H1 (cell line): Measurements from ENCODE around the gene CD34. TPM values are rescaled to one million over a fixed set of nuclear protein-coding genes. Genes with fewer than 3 reads are reported as not detected.

Experiments
- CTCF ChIA-PET: fragments of 300-600 bp; sonication (Branson Sonifier 250); formaldehyde crosslinking; loops from one replicate; lab custom pipeline; 2021; ENCODE audit not compliant: partially characterized antibody; lab: Charles Lee
- POLR2A ChIA-PET: fragments of 300-600 bp; sonication (Branson Sonifier 250); formaldehyde crosslinking; loops from one replicate; lab custom pipeline; 2021; ENCODE audit warnings: inconsistent platforms; ENCODE audit not compliant: partially characterized antibody; lab: Charles Lee
- DNase-seq, 2 experiments: peaks; one replicate each; pipeline versions ENCODE4 v3.0.0 to v3.0.0-alpha.2; 2010 to 2022; ENCODE audit warnings: low spot score in 2 of 2, low read depth in 1 of 2, mixed read lengths in 1 of 2
- FAIRE-seq: peaks from 2 replicates; lab custom pipeline; 2011; peaks lifted over from hg19 to GRCh38; lab: Jason Lieb, UNC
- H2AFZ ChIP-seq: 2 replicates; pipeline ENCODE4 v1.8.1; 2012; ENCODE audit warnings: low read length, inconsistent platforms
- H2AK5ac ChIP-seq: 2 replicates; pipeline ENCODE4 v1.6.1; 2013; ENCODE audit warnings: low read depth, low read length
- H2BK120ac ChIP-seq: replicated peaks from 2 replicates; pipeline ENCODE3; 2013; ENCODE audit warnings: low read depth, low read length, inconsistent platforms
- H2BK12ac ChIP-seq: 2 replicates; pipeline ENCODE4 v1.6.1; 2013; ENCODE audit warnings: low read depth, low read length
- H2BK15ac ChIP-seq: 2 replicates; pipeline ENCODE4 v1.6.1; 2013; ENCODE audit warnings: low read length
- H2BK20ac ChIP-seq: 2 replicates; pipeline ENCODE4 v1.6.1; 2013; ENCODE audit warnings: low read length
- H2BK5ac ChIP-seq: 2 replicates; pipeline ENCODE4 v1.6.1; 2013; ENCODE audit warnings: low read depth, low read length
- H3K14ac ChIP-seq: 2 replicates; pipeline ENCODE4 v1.6.1; 2013; ENCODE audit warnings: inconsistent platforms; ENCODE audit not compliant: insufficient read length
- H3K18ac ChIP-seq: 2 replicates; pipeline ENCODE4 v1.6.1; 2013; ENCODE audit warnings: low read length; ENCODE audit errors: extremely low read depth
- H3K23ac ChIP-seq: 2 replicates; pipeline ENCODE4 v1.6.1; 2013; ENCODE audit warnings: inconsistent platforms; ENCODE audit not compliant: insufficient read length
- H3K23me2 ChIP-seq: 2 replicates; pipeline ENCODE4 v1.6.1; 2013; ENCODE audit warnings: low read depth, low read length
- H3K27ac ChIP-seq: 2 replicates; pipeline ENCODE4 v1.6.1; 2011; ENCODE audit warnings: low read depth, low read length, inconsistent platforms
- H3K27me3 ChIP-seq, 4 experiments: replicated peaks in 1 of 4; 1 replicate in 1 of 4; 2 replicates in 3 of 4; pipeline versions ENCODE4 v1.6.1 to v1.8.1; 2011 to 2013; ENCODE audit warnings: low read length in 3 of 4, mild to moderate bottlenecking in 3 of 4, inconsistent platforms in 2 of 4, mixed read lengths in 2 of 4, moderate library complexity in 1 of 4; ENCODE audit not compliant: control insufficient read depth in 3 of 4, insufficient read depth in 3 of 4; ENCODE audit errors: extremely low read depth in 1 of 4
- H3K36me3 ChIP-seq, 4 experiments: 2 replicates each; pipeline versions ENCODE4 v1.6.1 to v1.8.1; 2011 to 2013; ENCODE audit warnings: mild to moderate bottlenecking in 4 of 4, low read length in 3 of 4, moderate library complexity in 2 of 4, control low read depth in 1 of 4, inconsistent platforms in 1 of 4; ENCODE audit not compliant: insufficient read depth in 4 of 4, control insufficient read depth in 2 of 4
- H3K4ac ChIP-seq: replicated peaks from 2 replicates; pipeline ENCODE3; 2013; ENCODE audit warnings: low read length, low read depth, mixed read lengths, inconsistent platforms; ENCODE audit not compliant: insufficient read length
- H3K4me1 ChIP-seq, 4 experiments: replicated peaks in 1 of 4; 1 replicate in 1 of 4; 2 replicates in 3 of 4; pipeline versions ENCODE4 v1.6.1 to v1.8.1; 2011 to 2013; ENCODE audit warnings: low read length in 3 of 4, inconsistent platforms in 2 of 4, mixed read lengths in 1 of 4; ENCODE audit not compliant: insufficient read depth in 4 of 4, control insufficient read depth in 3 of 4
- H3K4me2 ChIP-seq, 2 experiments: 2 replicates each; pipeline versions ENCODE4 v1.6.1 to v1.8.1; 2011 to 2013; ENCODE audit warnings: low read depth in 2 of 2, low read length in 2 of 2, control low read depth in 1 of 2, inconsistent platforms in 1 of 2, mild to moderate bottlenecking in 1 of 2; ENCODE audit not compliant: insufficient read depth in 1 of 2
- H3K4me3 ChIP-seq, 4 experiments: fragments of 200-600, 300-600 bp in 1 of 4; sonication (generic), shearing (Covaris generic), sonication (Bioruptor Twin) in 1 of 4; 2 replicates each; pipeline versions ENCODE4 v1.5.1 to v1.8.1; 2011 to 2016; ENCODE audit warnings: low read length in 4 of 4, low read depth in 3 of 4, control low read depth in 2 of 4, inconsistent platforms in 2 of 4, mild to moderate bottlenecking in 2 of 4, mixed read lengths in 1 of 4, moderate library complexity in 1 of 4; ENCODE audit not compliant: insufficient read depth in 2 of 4; ENCODE audit errors: extremely low read depth in 1 of 4
- H3K56ac ChIP-seq: replicated peaks from 2 replicates; pipeline ENCODE3; 2013; ENCODE audit warnings: low read depth, mild to moderate bottlenecking, mixed read lengths, low read length, inconsistent platforms; ENCODE audit not compliant: insufficient read length
- H3K79me1 ChIP-seq: 2 replicates; pipeline ENCODE4 v1.6.1; 2013; ENCODE audit warnings: low read depth, low read length, control low read depth
- H3K79me2 ChIP-seq, 2 experiments: 2 replicates each; pipeline versions ENCODE4 v1.6.1 to v1.8.1; 2012 to 2013; ENCODE audit warnings: low read length in 2 of 2, mild to moderate bottlenecking in 2 of 2, inconsistent platforms in 1 of 2; ENCODE audit not compliant: insufficient read depth in 2 of 2, control insufficient read depth in 1 of 2
- H3K9ac ChIP-seq, 4 experiments: replicated peaks in 1 of 4; 1 replicate in 1 of 4; 2 replicates in 3 of 4; pipeline versions ENCODE4 v1.6.1 to v1.8.1; 2011 to 2013; ENCODE audit warnings: low read depth in 3 of 4, low read length in 3 of 4, control low read depth in 2 of 4, mild to moderate bottlenecking in 2 of 4, moderate library complexity in 2 of 4, inconsistent platforms in 1 of 4; ENCODE audit errors: extremely low read depth in 1 of 4
- H3K9me3 ChIP-seq, 2 experiments: 2 replicates each; pipeline versions ENCODE4 v1.6.1 to v1.8.1; 2012 to 2013; ENCODE audit warnings: mild to moderate bottlenecking in 2 of 2, moderate library complexity in 2 of 2, control low read depth in 1 of 2, inconsistent platforms in 1 of 2, low read depth in 1 of 2, low read length in 1 of 2, mixed read lengths in 1 of 2; ENCODE audit not compliant: insufficient read depth in 2 of 2
- H4K20me1 ChIP-seq, 2 experiments: replicated peaks in 1 of 2; 2 replicates each; pipeline versions ENCODE3 to v1.8.1; 2011 to 2013; ENCODE audit warnings: inconsistent platforms in 2 of 2, low read length in 2 of 2, mild to moderate bottlenecking in 1 of 2; ENCODE audit not compliant: insufficient read depth in 2 of 2, control insufficient read depth in 1 of 2
- H4K5ac ChIP-seq: 2 replicates; pipeline ENCODE4 v1.6.1; 2013; ENCODE audit warnings: low read length, low read depth, mixed read lengths, inconsistent platforms; ENCODE audit not compliant: insufficient read length
- H4K8ac ChIP-seq: 2 replicates; pipeline ENCODE4 v1.8.0; 2013; ENCODE audit warnings: mild to moderate bottlenecking, moderate library complexity, low read length, inconsistent platforms; ENCODE audit not compliant: insufficient read depth; ENCODE audit errors: extremely low read depth
- H4K91ac ChIP-seq: replicated peaks from 2 replicates; pipeline ENCODE3; 2013; ENCODE audit warnings: low read length, mixed read lengths, inconsistent platforms; ENCODE audit not compliant: insufficient read length
- CEBPB ChIP-seq: IDR thresholded peaks from 2 replicates; pipeline ENCODE4 v1.6.1; 2012; ENCODE audit warnings: low read depth, low read length
- CTBP2 ChIP-seq: IDR thresholded peaks from 2 replicates; pipeline ENCODE4 v1.7.0; 2011; ENCODE audit warnings: borderline replicate concordance, mild to moderate bottlenecking, moderate library complexity, mixed read lengths, low read length; ENCODE audit not compliant: insufficient read depth, insufficient read length
- KDM1A ChIP-seq: fragments of 200-600, 300-600 bp; sonication (generic); IDR thresholded peaks from 2 replicates; pipeline ENCODE4 v1.7.1; 2016; ENCODE audit warnings: mild to moderate bottlenecking, low read length, borderline replicate concordance
- POU5F1 ChIP-seq: IDR thresholded peaks from 2 replicates; pipeline ENCODE4 v1.6.1; 2011; ENCODE audit warnings: low read depth, mild to moderate bottlenecking, low read length, moderate library complexity
- SIN3A ChIP-seq, 2 experiments: IDR thresholded peaks in 1 of 2; conservative IDR thresholded peaks in 1 of 2; 2 replicates each; pipeline ENCODE4 v1.6.1; 2011 to 2012; ENCODE audit warnings: low read length in 2 of 2, improper control_type of control experiment in 1 of 2, low read depth in 1 of 2, mild to moderate bottlenecking in 1 of 2
- SIX5 ChIP-seq: IDR thresholded peaks from 2 replicates; pipeline ENCODE4 v1.6.1; 2011; ENCODE audit warnings: mild to moderate bottlenecking, low read depth, low read length
- TBP ChIP-seq: IDR thresholded peaks from 2 replicates; pipeline ENCODE4 v1.6.1; 2011; ENCODE audit warnings: low read depth, low read length, improper control_type of control experiment
- YY1 ChIP-seq: IDR thresholded peaks from 2 replicates; pipeline ENCODE4 v1.6.1; 2011; ENCODE audit warnings: low read depth, mild to moderate bottlenecking, low read length
- polyA plus RNA-seq, 7 experiments: library from polyadenylated mRNA; depleted of rRNA in 3 of 7; stranded (reverse) in 5 of 7; unstranded in 2 of 7; fragments of >200 nt in 5 of 7; fragments of 200-250 nt in 2 of 7; gene quantifications; 1 replicate in 5 of 7; 2 replicates in 1 of 7; 4 replicates in 1 of 7; pipeline versions ENCODE4 v1.2.1 to v1.2.3, GENCODE V29; 2011 to 2013; ENCODE audit warnings: missing spikeins in 2 of 7, mixed read lengths in 2 of 7
- total RNA-seq: library from RNA; stranded (reverse); fragmentation: NEBNext Ultra II Directional; extraction: Animal tissue kit (Norgen Biotek cat#: 25700); gene quantifications from 2 replicates; pipeline ENCODE4 v1.2.1, GENCODE V29; 2021

The CD34 gene
- total and polyA plus RNA-seq, 2 of the 8 experiments (the other 6 are each of a cell fraction or from before 2014, with no cell fraction given): 0.39 to 0.54 TPM

- H3K23me2 ChIP-seq: no peaks in the 10 kb centered on the region; the same call in 1 of the 2 replicates
- no peak overlapping the region for H3K56ac ChIP-seq
- no peak overlapping the region for H2AK5ac ChIP-seq
- H3K4ac ChIP-seq: no peak overlapping the region
- H4K20me1 ChIP-seq: no peaks in the 10 kb centered on the region
- H3K27me3 ChIP-seq: 0 out of 7 replicates have a peak, but pooled peaks cover 0 to 2% (median 0%) of the 10 kb centered on the region in 4 experiments
- no peak overlapping the region for H2BK5ac ChIP-seq
- no peak overlapping the region for H3K23ac ChIP-seq
- no peak overlapping the region for H3K4me3 ChIP-seq
- no peak overlapping the region for H2BK15ac ChIP-seq
- H3K79me2 ChIP-seq: no peaks in the 10 kb centered on the region
- ChIA-PET CTCF (interaction anchor here (1.0 to 7.6 kb wide), 16 partner anchors 10 to 101 kb away, joined by 3 to 106 read pairs (median 5); no protein-coding TSS in a partner anchor), POLR2A (interaction anchor here (1.0 to 1.5 kb wide), 2 partner anchors 66 to 68 kb away, joined by 3 to 5 read pairs; no protein-coding TSS in a partner anchor)
- no peaks in the 10 kb centered on the region for H3K79me1 ChIP-seq
- DNase-seq (no peak), FAIRE-seq (no peak)
- H3K27ac ChIP-seq: no peak overlapping the region
- H3K9me3 ChIP-seq: no peaks in the 10 kb centered on the region
- H2BK12ac ChIP-seq: no peak overlapping the region
- no peak overlapping the region for H2BK20ac ChIP-seq
- no peak overlapping the region for H3K18ac ChIP-seq
- no peak overlapping the region for H4K91ac ChIP-seq
- no peak overlapping the region for H3K14ac ChIP-seq
- no peaks in the 10 kb centered on the region for H3K4me1 ChIP-seq
- no peak overlapping the region for H2AFZ ChIP-seq
- H2BK120ac ChIP-seq: no peak overlapping the region
- H4K5ac ChIP-seq: no peak overlapping the region
- H3K9ac ChIP-seq: no peak overlapping the region
- no peaks in the 10 kb centered on the region for H3K36me3 ChIP-seq
- no peak overlapping the region for H4K8ac ChIP-seq
- no peak overlapping the region for H3K4me2 ChIP-seq
- TF ChIP-seq POU5F1 (no peak), SIN3A (conservative IDR thresholded peaks at IDR 0.05 in 1 of 2, IDR thresholded peaks at IDR 0.05 in 1 of 2; ENCODE audit: low read depth in 1 of 2, low read length in 2 of 2) (no peak), YY1 (no peak), TBP (no peak), CEBPB (no peak), SIX5 (no peak), CTBP2 (no peak), KDM1A (no peak)
These were observed 14.4 kb downstream of the CD34 start for GRCh38 chr1:207896547-207896946.
